Upper lobe of left lung (tissue), 6 donors: ENCODE measurements around the gene ZBTB8OS. TPM values are rescaled to one million over a fixed set of nuclear protein-coding genes. Genes with fewer than 3 reads are reported as not detected.
"Not testable (repeated sequence)": the region's sequence is repeated elsewhere in the genome, so short reads cannot be mapped to it uniquely, and the experiment has no call there.

Experiments
- ATAC-seq, 2 donors: fragments of 200-7000 bp; cut with Tn5 transposase; one replicate each; pipeline ENCODE4 v1.9.1; 2022; ENCODE audit warnings: mild to moderate bottlenecking in 2 of 2, moderate library complexity in 2 of 2; ENCODE audit not compliant: low FRiP score in 2 of 2
- DNase-seq, 2 donors: peaks; one replicate each; pipeline ENCODE4 v3.0.0-alpha.2; 2019 to 2020
- H3K27ac ChIP-seq, 4 donors: fragments of 200-600 bp; sonication (generic); one replicate each; pipeline ENCODE4 v1.5.1; 2016 to 2019
- H3K27me3 ChIP-seq, 4 donors: fragments of 200-600 bp; sonication (generic); one replicate each; pipeline ENCODE4 v1.5.1; 2017 to 2019
- H3K36me3 ChIP-seq, 4 donors: fragments of 200-600 bp; sonication (generic); one replicate each; pipeline ENCODE4 v1.5.1; 2016 to 2019
- H3K4me1 ChIP-seq, 4 donors: fragments of 200-600 bp; sonication (generic); one replicate each; pipeline ENCODE4 v1.5.1; 2018 to 2019
- H3K4me3 ChIP-seq, 4 donors: fragments of 200-600 bp; sonication (generic); one replicate each; pipeline ENCODE4 v1.5.1; 2017 to 2019; ENCODE audit warnings: mild to moderate bottlenecking in 2 of 4, moderate library complexity in 1 of 4
- H3K9me3 ChIP-seq, 4 donors: fragments of 200-600 bp; sonication (generic); one replicate each; pipeline ENCODE4 v1.5.1; 2018 to 2019
- CTCF ChIP-seq, 6 experiments: fragments of 450-650 bp in 4 of 6; fragments of 200-600 bp in 2 of 6; sonication (generic) in 2 of 6; IDR thresholded peaks; one replicate each; pipeline ENCODE4 v1.5.1; 2016 to 2019; ENCODE audit warnings: antibody characterized with exemption in 6 of 6
- EP300 ChIP-seq, 4 donors: sonication (generic); formaldehyde crosslinking; IDR thresholded peaks; one replicate each; pipeline ENCODE4 v1.5.1; 2017; ENCODE audit warnings: antibody characterized with exemption in 4 of 4, control low read depth in 2 of 4
- POLR2A ChIP-seq, 4 donors: fragments of 450-650 bp; IDR thresholded peaks; one replicate each; pipeline ENCODE4 v1.5.1; 2016 to 2017; ENCODE audit warnings: antibody characterized with exemption in 4 of 4, mild to moderate bottlenecking in 2 of 4
- POLR2AphosphoS5 ChIP-seq, 2 donors: sonication (generic); formaldehyde crosslinking; IDR thresholded peaks; one replicate each; pipeline ENCODE4 v1.5.1; 2017; ENCODE audit warnings: antibody characterized with exemption in 2 of 2
- WGBS, 2 donors: methylation state at CpG; one replicate each; pipeline ENCODE4 v1.1.5; 2017 to 2018; 5-methylcytosine and 5-hydroxymethylcytosine counted together
- total RNA-seq, 6 donors: library from RNA; depleted of rRNA in 4 of 6; stranded (reverse); fragments of >200 nt in 4 of 6; gene quantifications; one replicate each; pipeline versions ENCODE4 v1.1.0 to v1.2.1, GENCODE V29; 2016 to 2021
- donor health status: DM: no; HTN: no; CAD: no; lungs with moderate emphysema.
- donor health status: DM: no; HTN: yes; CAD: no; lungs with severe emphysema.

ZBTB8OS gene
- total RNA-seq, 6 donors from 2014 or later, result 24.4 to 43.9 (median 37.3) TPM

- no peaks in the 10 kb centered on the region for H3K9me3 ChIP-seq
- H3K36me3 ChIP-seq, result peaks cover 5 to 86% (median 37%) of the 10 kb centered on the region in 4 donors
- H3K4me1 ChIP-seq, result peaks cover 8 to 37% (median 23%) of the 10 kb centered on the region in 4 donors
- ATAC-seq (no peak), DNase-seq (no peak)
- H3K4me3 ChIP-seq, result no peak overlapping the region
- TF ChIP-seq POLR2A (IDR thresholded peaks at IDR 0.05) (no peak), POLR2AphosphoS5 (IDR thresholded peaks at IDR 0.05) (no peak), CTCF (IDR thresholded peaks at IDR 0.05) (no peak), EP300 (IDR thresholded peaks at IDR 0.05) (no peak)
- whole genome bisulfite sequencing, 2 donors, result 50 to 68% methylated on average over 3 of the region's 3 CpGs
- no peaks in the 10 kb centered on the region for H3K27me3 ChIP-seq
- peak overlapping the region in 3 of 4 donors; percentile 14 to 59 (median 45) for H3K27ac ChIP-seq
Measured at GRCh38 chr1:32681999-32682398, 31.6 kb upstream of the ZBTB8OS start.

- Histone ChIP-seq H3K27me3 (no peaks in the 10 kb centered on the region), H3K4me3 (no peak overlapping the region), H3K27ac (peak overlapping the region in 3 of 4 donors; percentile 14 to 59 (median 45)), H3K9me3 (no peaks in the 10 kb centered on the region), H3K36me3 (peaks cover 5 to 86% (median 40%) of the 10 kb centered on the region in 4 donors), H3K4me1 (peaks cover 8 to 37% (median 23%) of the 10 kb centered on the region in 4 donors)
- TF ChIP-seq POLR2AphosphoS5 (IDR thresholded peaks at IDR 0.05) (no peak), CTCF (IDR thresholded peaks at IDR 0.05) (no peak), POLR2A (IDR thresholded peaks at IDR 0.05) (no peak), EP300 (IDR thresholded peaks at IDR 0.05) (no peak)
- no peak for ATAC-seq
- peak in 1 of 2 donors; percentile 61 for DNase-seq
- WGBS, 2 donors, result 38 to 60% methylated on average over 2 of the region's 2 CpGs
Measured at GRCh38 chr1:32681509-32681908, 31.2 kb upstream of the ZBTB8OS start.

- DNase-seq, result no peak
- no peak overlapping the region for H3K4me3 ChIP-seq
- 87 to 96% methylated on average over 1 of the region's 1 CpG for WGBS, 2 donors
- H3K36me3 ChIP-seq, result peaks cover 8 to 86% (median 44%) of the 10 kb centered on the region in 4 donors
- ATAC-seq, result no peak
- no peak for TF ChIP-seq POLR2A (IDR thresholded peaks at IDR 0.05)
- TF ChIP-seq EP300 (IDR thresholded peaks at IDR 0.05), result no peak
- TF ChIP-seq CTCF (IDR thresholded peaks at IDR 0.05), result no peak
- TF ChIP-seq POLR2AphosphoS5 (IDR thresholded peaks at IDR 0.05), result no peak
- no peaks in the 10 kb centered on the region for H3K9me3 ChIP-seq
- peak overlapping the region in 2 of 4 donors; percentile 46 to 59 for H3K27ac ChIP-seq
- no peaks in the 10 kb centered on the region for H3K27me3 ChIP-seq
- H3K4me1 ChIP-seq, result peaks cover 8 to 37% (median 23%) of the 10 kb centered on the region in 4 donors
Measured at GRCh38 chr1:32680642-32681041, 30.3 kb upstream of the ZBTB8OS start.

- WGBS, 2 donors, result 73 to 79% methylated on average over 4 of the region's 4 CpGs
- peaks cover 15 to 86% (median 47%) of the 10 kb centered on the region in 4 donors for H3K36me3 ChIP-seq
Measured at GRCh38 chr1:32679993-32680392, 29.6 kb upstream of the ZBTB8OS start.

GRCh38 chr1:32676945-32677344, 26.6 kb upstream of the ZBTB8OS start:
- no peak for TF ChIP-seq POLR2AphosphoS5 (IDR thresholded peaks at IDR 0.05)
- no peak for TF ChIP-seq CTCF (IDR thresholded peaks at IDR 0.05)
- TF ChIP-seq EP300 (IDR thresholded peaks at IDR 0.05), result no peak
- ATAC-seq (peak; percentile 41 to 81), DNase-seq (peak in 1 of 2 donors; percentile 44)
- 28 to 46% methylated on average over 3 of the region's 3 CpGs for WGBS, 2 donors
- peaks cover 0 to 17% (median 7%) of the 10 kb centered on the region in 4 donors for H3K4me1 ChIP-seq
- H3K9me3 ChIP-seq, result no peaks in the 10 kb centered on the region
- no peaks in the 10 kb centered on the region for H3K27me3 ChIP-seq
- H3K36me3 ChIP-seq, result peaks cover 35 to 98% (median 62%) of the 10 kb centered on the region in 4 donors
- no peak overlapping the region for H3K4me3 ChIP-seq
- H3K27ac ChIP-seq, result peak overlapping the region in 2 of 4 donors; percentile 41 to 61

More at GRCh38 chr1:32679993-32680392, 29.6 kb upstream of the ZBTB8OS start:
- DNase-seq, ATAC-seq, H3K4me3 ChIP-seq, H3K27me3 ChIP-seq, H3K9me3 ChIP-seq, H3K27ac ChIP-seq: not testable (repeated sequence)
- peaks cover 8 to 35% (median 22%) of the 10 kb centered on the region in 4 donors for H3K4me1 ChIP-seq

GRCh38 chr1:32668716-32669115, 18.4 kb upstream of the ZBTB8OS start:
- H3K27me3 ChIP-seq, H3K9me3 ChIP-seq, H3K4me3 ChIP-seq, H3K27ac ChIP-seq, ATAC-seq, DNase-seq: not testable (repeated sequence)
- Histone ChIP-seq H3K36me3 (peaks cover 40 to 96% (median 73%) of the 10 kb centered on the region in 4 donors), H3K4me1 (peaks cover 0 to 11% (median 5%) of the 10 kb centered on the region in 4 donors)
- 95 to 97% methylated on average over 5 of the region's 5 CpGs for WGBS, 2 donors
